NCI-H446 (cell line): ENCODE data around the gene MICAL3.
"Not testable (repeated sequence)": the region's sequence is repeated elsewhere in the genome, so short reads cannot be mapped to it uniquely, and the experiment has no call there.

ENCODE experiments used
- DNase-seq, 2 experiments: peaks; one replicate each; lab custom pipeline; 2025; lab: John Stamatoyannopoulos, UW

Gene MICAL3, protein sequence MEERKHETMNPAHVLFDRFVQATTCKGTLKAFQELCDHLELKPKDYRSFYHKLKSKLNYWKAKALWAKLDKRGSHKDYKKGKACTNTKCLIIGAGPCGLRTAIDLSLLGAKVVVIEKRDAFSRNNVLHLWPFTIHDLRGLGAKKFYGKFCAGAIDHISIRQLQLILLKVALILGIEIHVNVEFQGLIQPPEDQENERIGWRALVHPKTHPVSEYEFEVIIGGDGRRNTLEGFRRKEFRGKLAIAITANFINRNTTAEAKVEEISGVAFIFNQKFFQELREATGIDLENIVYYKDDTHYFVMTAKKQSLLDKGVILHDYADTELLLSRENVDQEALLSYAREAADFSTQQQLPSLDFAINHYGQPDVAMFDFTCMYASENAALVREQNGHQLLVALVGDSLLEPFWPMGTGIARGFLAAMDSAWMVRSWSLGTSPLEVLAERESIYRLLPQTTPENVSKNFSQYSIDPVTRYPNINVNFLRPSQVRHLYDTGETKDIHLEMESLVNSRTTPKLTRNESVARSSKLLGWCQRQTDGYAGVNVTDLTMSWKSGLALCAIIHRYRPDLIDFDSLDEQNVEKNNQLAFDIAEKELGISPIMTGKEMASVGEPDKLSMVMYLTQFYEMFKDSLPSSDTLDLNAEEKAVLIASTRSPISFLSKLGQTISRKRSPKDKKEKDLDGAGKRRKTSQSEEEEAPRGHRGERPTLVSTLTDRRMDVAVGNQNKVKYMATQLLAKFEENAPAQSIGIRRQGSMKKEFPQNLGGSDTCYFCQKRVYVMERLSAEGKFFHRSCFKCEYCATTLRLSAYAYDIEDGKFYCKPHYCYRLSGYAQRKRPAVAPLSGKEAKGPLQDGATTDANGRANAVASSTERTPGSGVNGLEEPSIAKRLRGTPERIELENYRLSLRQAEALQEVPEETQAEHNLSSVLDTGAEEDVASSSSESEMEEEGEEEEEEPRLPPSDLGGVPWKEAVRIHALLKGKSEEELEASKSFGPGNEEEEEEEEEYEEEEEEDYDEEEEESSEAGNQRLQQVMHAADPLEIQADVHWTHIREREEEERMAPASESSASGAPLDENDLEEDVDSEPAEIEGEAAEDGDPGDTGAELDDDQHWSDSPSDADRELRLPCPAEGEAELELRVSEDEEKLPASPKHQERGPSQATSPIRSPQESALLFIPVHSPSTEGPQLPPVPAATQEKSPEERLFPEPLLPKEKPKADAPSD (N-terminal part only)

DNA sequence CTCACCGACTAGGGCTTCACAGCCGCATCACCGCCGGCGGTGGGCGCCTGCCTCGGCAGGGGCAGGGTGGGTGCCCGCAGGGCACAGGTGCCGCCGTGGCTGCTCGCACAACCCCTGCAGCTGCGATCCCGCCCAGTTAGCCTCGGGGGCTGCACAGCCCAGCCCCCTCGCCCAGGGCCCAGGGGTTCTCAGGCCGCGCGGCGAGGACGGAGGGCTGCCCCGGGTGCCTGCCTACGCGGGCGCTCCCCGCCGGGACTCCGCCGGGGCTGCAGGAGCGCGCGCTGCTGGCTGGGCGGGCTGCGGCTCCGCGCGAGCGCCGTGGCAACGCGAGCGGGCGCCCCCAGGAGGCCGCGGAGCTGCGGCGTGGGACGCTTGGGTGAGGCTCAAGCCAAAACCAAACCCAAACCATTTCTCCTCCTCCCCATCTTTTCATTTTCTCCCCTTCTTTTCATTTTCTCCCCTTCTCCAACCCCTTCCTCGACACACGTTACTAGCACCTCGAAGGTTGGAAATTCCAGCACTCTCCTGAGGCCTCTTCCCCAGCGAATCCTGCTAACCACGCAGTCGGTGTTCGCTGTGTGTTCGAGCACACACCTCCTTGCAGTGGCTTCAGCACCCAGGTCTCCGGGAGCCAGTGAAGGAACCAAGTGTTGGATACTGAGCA is at the start of gene MICAL3:
Gene MICAL3, minus strand, starts transcription at position 286 of the 664 bp plus-strand sequence. CDS start 117,749 bp downstream, outside the sequence.
- peak in 1 of 2 experiments; percentile 83 for DNase-seq

DNA sequence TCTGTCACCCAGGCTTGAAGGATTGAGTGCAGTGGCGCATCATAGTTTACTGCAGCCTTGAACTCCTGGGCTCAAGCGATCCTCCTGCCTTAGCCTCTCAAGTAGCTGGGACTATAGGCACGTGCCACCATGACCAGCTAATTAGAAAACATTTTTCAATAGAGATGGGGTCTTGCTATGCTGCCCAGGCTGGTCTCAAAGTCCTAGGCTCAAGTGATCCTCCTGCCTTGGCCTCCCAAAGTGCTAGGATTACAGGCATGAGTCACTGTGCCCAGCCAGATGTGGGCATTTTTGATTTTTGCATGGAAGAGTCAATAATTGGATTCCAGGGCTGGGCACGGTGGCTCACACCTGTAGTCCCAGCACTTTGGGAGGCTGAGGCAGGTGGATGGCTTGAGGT is 49.6 kb upstream of the MICAL3 start:
- DNase-seq: not testable (repeated sequence)

DNA sequence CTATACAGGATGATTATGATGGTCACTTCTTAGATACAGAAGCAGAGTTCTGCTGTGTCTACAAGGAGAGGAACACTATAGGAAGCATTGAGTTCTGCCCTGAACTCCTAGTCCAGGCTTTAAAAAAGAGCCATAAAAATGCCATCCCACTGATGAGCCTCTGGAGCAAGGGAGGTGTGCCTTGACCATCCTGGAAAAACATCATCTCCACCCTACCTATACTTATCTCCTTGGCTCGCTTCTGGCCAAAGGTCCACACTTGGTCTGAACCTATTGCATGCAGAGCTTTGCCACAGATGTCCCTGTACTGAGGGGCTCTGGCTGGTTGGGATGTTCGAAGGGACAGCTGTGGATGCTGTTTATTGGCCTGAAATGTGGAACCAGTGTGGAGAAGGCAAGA is 49.1 kb upstream of the MICAL3 start:
- DNase-seq: no peak

DNA sequence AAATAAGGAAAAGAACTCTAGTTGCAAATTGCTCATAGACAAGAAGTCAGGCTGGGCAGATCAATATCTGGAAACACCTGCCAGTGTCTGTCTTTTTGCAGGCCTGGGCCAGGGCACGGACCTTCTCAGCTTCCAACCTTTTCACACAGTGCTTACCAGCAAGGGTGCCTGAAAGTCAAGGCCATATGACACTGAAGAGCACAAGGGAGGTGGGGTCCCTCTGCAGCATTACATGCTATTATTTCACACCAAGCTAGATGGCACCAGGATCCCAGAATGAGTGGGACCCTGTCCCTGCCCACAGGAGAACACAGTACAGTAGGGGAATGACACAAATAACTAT is 47.6 kb upstream of the MICAL3 start:
- DNase-seq: no peak

DNA sequence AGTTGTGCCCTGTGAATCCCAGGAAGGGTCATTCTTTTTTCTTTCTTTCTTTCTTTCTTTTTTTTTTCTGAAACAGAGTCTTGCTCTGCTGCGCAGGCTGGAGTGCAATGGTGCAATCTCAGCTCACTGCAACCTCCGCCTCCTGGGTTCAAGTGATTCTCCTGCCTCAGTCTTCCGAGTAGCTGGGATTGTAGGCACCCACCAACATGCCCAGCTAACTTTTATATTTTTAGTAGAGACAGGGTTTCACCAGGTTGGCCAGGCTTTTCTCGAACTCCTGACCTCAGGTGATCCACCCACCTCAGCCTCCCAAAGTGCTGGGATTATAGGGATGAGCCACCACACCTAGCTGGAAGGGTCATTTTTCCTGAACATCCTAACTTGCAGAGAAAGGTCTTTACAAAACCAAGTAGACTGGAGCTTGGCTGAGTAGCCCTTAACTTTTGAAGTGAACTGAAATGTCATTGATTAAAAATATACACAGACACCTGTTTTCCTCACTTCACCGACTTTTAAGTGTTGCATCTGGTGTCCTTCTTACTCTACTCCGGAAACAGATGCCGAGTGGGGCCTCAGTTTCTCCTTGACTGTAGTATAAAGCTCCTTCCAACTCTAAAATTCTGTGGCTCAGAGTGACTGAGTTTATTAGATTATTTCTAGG is 47.1 kb upstream of the MICAL3 start:
- not testable (repeated sequence) for DNase-seq

DNA sequence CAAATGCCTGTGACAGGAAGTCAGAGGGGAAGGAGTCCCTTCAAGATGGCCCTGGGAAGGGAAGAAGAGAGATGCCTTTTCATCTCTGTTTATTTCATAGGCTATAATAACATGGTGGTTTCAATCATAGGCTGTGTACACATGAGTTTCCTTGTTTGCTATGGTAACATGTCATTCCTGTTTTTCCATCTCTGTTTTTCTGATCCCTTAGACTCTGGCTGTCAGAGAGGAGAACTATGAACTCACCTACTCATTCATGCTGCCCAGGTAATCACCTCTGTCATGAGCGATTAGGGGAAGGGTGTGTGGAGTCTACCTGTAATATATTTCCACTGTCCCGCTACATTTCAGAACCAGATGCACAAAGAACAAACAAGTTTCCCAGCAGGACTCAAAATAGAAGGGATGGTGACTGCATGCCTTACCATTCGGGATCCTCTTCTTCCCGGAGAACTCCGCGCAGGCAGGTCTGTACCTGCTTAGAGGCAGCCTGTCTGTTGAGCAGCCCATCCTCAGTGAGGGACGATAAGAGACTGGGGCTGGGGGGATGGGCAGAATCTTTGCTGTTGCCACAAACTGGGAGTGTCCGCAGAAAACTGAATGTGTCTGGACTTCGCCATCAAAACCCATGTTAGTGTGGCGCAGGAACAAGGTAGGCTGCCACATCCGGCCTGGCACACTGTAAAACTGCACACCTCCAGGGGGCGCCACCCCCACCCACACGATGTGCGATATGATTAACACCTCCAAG is 46.4 kb upstream of the MICAL3 start:
- no peak for DNase-seq

DNA sequence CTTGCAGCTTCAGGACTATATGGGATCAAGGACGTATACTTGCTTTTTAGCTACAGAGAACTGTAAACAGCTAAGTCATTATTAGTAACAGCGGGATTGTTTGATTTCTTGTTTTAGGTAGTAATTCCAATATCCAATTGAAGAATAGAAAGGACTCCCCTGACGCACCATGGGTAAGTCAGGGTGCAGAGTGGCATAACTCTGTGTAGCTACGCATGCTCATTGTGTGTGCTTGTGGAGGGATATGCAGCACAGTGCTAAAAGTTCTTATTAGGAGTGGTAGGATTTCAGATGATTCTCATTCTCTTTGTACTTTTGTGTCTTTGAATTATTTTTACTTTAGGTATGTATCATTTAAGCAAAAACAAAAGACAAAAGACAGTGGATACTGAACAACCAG is 45.7 kb upstream of the MICAL3 start:
- no peak for DNase-seq

DNA sequence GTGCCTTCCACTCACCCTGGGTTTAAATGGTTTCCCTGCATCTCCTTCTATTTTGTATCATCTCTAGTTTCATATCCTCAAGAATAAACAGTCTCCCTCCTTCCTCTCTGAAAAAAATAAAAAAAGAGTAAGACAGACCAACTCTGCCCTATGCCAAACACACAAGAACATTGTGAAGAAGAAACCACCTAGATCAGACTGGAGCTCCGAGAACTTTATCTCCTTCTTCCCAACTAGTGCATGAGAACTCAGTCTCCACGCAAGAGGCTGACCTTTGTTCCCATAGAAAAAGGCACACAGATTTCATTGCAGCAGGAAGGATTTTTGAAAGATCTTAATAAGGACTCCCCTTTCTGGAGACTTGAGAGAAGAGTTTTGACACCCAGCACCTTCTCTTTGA is 44.7 kb upstream of the MICAL3 start:
- no peak for DNase-seq

DNA sequence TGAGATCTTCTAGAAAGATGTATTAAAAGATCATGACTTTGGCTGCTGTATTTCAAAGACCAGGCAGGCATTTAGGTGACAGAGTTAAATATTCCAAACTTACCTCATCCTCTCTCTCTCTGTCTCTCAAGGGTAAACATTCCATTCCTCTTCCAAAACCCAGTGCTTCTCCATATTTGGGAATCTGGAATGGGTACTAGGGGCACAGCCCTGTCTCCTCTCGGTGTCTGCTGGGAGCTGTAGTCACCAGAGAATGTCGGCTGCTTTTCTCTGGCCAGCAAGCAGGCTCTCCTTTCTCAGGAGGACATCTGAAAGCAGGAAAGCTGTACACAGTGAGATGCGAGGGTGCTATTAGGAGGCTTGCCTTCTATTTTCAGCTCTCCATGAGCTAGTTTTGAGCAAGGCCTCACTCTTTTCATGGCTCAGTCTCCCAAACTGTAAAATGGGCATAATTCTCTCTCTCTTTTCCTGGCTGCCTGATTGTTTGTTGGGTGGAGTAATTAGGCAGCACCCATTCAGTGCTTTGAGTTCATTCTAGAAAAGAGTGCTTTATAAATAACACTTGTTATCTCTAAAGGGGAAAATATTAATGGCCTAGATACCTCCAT is 44.1 kb upstream of the MICAL3 start:
- no peak for DNase-seq

DNA sequence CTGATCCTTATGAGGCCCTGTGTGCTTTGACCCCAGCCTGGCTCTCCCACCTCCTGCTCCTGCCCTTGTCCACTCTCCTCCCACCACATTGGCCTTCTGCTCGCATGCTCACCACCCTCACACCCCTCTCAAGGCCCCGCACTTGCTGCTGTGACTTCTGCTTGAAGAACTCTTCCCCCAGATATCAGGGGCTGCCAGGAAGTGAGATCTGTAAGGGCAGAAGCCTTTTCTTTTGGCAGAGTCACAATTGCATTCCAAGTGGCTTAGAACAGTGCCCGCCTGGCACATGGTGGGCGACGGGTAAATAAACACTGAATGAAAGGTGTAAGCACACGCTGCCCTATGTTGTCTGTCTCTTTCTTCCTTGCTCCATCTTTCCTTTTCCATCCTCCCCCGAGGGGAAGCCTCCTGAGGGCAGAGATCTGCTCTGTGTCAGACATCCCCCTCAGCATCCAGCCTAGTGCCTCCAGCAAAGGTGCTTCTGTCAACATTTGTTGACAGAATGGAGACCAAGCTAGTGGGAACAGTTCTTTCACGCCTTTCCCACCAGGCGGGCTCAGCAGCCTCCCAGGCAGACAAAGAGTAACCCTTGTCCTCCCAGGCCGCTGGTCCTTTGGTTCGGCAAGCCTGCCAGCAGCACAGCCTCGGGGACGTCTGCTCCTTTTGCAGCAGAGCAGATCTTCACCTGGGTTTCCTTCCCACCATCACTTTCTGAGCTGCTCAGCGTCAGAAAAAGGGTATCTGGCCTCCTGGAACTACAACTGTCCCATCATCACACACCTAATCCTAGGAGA is 43.4 kb upstream of the MICAL3 start:
- no peak for DNase-seq

DNA sequence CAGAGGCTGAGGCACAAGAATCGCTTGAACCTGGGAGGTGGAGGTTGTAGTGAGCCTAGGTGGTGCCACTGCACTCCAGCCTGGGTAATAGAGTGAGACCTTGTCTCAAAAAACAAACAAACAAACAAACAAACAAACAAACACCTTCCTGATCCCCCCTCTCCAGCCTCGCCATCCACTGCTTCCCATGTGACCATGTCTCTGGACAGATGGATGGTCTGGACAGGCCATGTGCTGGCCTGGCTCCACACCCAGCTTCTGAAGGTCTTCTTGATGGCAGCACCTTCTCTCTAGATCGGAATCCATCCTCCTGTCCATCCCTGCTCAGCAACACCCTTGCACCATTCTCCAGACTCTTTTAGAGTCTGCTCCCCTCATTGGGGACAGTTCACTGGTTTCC is 42.8 kb upstream of the MICAL3 start:
- DNase-seq: no peak

DNA sequence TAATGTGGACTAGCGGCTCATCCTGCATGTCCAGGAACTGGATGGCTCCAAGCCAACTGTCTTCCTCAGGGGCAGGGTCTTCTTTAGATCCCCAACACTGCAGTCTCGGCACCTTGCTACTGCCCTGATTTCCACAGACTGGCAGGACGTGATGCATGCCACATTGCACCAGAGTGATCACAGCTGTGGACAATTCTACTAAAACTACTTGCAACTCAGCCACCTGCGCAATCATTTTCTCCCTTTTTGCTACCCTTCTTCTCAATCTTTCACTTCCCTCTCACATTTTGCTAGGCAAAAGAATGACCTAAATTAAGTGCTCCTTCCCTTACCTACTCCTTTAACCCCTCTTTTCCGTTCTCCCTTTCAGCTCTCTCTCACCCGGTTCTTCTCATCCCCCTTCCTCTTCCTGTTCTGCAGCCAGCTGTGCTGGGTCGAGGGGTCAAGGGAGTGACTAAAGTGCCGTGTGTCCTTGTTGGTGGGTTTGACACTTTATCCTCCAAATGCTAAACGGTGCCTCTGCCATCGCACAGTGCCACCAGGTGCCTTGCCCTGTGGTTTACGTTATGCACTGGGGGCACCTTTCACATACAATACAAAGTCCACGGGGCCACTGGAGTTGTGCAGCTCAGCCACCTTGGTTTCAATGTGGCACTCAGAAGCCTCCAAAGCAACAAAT is 42.0 kb upstream of the MICAL3 start:
- DNase-seq: no peak

DNA sequence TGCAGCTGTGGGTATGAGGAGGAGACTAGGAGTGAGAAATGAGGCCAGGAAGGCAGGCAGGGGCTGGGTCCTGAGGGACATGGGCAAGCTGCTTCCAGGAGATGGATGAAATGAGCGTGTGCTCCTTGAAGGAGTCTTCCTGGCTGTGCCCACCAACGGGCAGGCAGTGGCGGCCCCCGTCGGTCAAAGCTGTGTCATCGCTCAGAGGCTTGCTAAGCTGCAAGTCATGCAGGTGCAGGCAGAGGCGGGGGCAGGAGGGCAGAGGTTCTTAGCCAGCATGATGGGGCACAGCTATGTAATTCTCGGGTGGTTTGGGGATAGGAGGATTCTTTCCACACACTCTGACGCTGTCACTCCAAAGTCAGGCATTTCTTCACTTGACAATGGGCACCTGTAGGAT is 40.9 kb upstream of the MICAL3 start:
- no peak for DNase-seq

DNA sequence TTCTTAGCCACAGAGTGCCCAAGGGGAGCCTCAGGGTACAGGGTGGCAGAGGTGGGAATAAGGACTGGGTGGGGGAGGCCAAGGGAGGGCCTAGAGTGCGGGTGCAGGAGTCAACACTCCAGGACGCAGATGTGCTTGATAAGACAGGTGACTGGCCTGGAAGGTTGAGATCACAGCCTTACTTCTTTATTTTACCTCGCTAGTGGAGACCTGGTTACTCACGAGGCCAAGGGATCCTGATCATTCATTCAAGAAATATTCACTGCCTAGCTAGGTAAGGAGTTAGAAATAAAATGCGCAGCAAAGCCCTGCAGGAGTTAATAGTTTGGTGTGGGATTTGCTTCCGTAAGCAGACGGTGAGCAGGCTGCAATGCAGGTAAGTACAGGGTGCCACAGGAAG is 40.3 kb upstream of the MICAL3 start:
- no peak for DNase-seq

DNA sequence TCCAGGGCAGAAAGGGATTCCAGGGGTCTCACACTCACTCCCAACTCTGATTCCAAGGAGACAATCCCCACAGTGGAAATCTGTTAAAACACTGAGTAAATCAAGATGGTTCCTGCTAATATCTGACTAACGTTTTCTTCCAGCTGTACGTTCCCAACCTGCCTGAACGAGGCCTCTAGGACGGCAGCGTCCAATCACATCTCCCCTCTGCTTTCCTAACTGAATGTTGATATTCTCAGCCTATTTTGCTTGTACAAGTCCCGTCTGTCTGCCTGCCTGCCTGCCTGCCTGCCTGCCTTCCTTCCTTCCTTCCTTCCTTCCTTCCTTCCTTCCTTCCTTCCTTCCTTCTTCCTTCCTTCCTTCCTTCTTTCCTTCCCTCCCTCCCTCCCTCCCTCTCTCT is 39.4 kb upstream of the MICAL3 start:
- not testable (repeated sequence) for DNase-seq

DNA sequence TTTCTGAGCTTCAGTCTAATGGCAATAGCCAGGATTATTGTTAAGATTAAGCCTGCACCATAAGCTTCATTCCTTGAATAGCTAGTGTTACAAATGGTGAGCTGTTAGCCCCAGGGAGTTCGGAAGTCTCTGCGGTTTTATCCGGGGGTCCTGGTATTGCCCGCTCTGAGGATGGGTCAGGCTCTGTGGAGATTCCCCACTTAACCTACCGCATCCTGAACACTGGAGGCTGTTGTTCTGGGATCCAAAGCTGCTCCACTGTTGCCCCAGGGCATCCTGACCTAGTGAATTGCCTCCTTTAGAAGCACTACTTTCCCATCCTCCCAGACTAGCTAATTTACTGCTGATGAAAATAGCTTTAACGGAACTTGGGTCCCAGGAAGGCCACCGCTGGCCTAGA is 38.9 kb upstream of the MICAL3 start:
- no peak for DNase-seq

DNA sequence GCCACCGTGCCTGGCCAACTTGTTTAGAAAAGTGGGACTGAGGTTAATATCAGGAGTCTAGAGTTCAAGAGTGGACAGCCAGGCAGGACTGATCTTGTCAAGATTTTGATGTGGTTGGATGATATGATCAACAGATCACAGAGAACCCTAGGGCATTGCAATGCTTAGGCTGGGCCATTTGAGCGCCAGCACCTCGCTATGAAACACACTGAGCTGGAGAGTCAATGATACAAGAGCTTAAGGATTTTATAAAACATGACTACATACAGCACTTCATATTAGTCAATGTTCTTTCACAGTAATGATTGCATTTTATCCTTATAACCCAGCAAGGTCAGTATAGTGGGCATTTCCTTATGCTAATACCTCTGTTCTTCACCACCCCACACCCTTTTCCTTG is 38.1 kb upstream of the MICAL3 start:
- no peak for DNase-seq

DNA sequence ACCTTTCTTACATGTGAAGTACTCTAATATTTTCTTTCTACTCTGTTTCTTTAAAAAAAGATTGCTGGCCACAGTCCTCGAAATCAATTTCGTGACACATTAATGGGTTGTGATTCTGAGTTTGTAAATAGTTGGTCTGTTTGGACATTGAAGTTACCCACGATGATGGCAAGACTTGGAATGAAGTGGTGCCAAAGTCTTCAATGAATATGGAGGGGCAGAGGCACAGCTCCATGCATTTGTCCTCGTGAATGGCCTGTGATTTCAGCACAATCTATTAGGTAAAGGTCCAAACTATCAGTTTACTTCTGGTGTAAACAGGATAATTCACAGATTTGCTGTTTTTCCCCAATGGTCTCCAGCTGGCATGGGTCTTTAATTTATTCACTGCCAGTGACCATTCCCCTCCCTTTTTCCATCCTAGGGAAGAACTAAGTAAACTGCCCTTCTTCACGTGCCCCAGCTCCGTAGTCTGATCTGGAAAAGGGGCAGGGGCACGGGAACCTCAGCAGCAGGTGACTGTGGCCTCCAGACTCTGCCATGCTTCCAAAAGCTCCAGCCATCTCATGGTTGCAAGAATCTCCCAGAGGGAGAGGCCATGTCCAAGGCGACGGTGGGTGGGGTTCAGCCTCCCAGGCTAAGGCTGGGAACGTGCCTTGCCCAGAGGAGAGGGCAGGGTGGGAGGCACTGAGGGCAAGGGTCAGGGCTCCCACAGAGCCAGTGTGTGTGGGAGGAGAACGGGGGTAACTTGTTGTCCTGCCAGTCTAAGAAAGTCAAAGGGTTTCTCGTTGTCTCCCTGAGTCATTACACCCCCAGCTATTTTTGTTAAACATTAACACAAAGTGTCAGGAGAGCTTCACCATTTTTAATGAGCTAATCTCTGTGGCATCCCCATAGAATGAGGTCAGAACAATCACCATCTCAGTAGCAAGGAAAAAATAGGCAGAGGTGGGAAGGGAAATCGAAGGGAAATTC is 36.6 kb upstream of the MICAL3 start:
- DNase-seq: no peak
